Measurements from ENCODE around the gene ANGEL1. TPM values are rescaled to one million over a fixed set of nuclear protein-coding genes. Genes with fewer than 3 reads are reported as not detected.
A peak's percentile ranks its signal among the peaks of the same experiment; 100 is the strongest.

The ANGEL1 gene
- total RNA-seq, 4 donors from 2014 or later = 5.7 to 15.3 (median 11.5) TPM

GRCh38 chr14:76836029-76836630 is 23.4 kb upstream of the ANGEL1 start:
- TF ChIP-seq POLR2A (IDR thresholded peaks at IDR 0.05) = no peak
- no peak for TF ChIP-seq CTCF (IDR thresholded peaks at IDR 0.05)
- 70 to 75% methylated on average over 13 of the region's 13 CpGs for WGBS, 2 donors
- intact Hi-C loops (cut with DNase I; ENCODE audit: low total_unique reads) = no loop called here
- no peak overlapping the region for H3K4me3 ChIP-seq (ENCODE audit: low read depth, poor library complexity, severe bottlenecking)
- peak in 1 of 2 donors; percentile 84 for DNase-seq (ENCODE audit: low spot score in 2 of 2)

- no peak for TF ChIP-seq POLR2A (IDR thresholded peaks at IDR 0.05)
- TF ChIP-seq CTCF (IDR thresholded peaks at IDR 0.05) = no peak
- DNase-seq (ENCODE audit: low spot score in 2 of 2) = no peak
- intact Hi-C loops (cut with DNase I; ENCODE audit: low total_unique reads) = no loop called here
- WGBS, 2 donors = 63 to 72% methylated on average over 7 of the region's 7 CpGs
- no peak overlapping the region for H3K4me3 ChIP-seq (ENCODE audit: low read depth, poor library complexity, severe bottlenecking)
Observed at GRCh38 chr14:76834241-76834661, 21.6 kb upstream of the ANGEL1 start.

- DNase-seq (ENCODE audit: low spot score in 2 of 2) = no peak
- no peak for TF ChIP-seq POLR2A (IDR thresholded peaks at IDR 0.05)
- no peak for TF ChIP-seq CTCF (IDR thresholded peaks at IDR 0.05)
- WGBS, 2 donors = 90 to 91% methylated on average over 2 of the region's 2 CpGs
- intact Hi-C loops (cut with DNase I; ENCODE audit: low total_unique reads) = no loop called here
- H3K4me3 ChIP-seq (ENCODE audit: low read depth, poor library complexity, severe bottlenecking) = no peak overlapping the region
Observed at GRCh38 chr14:76833011-76833410, 20.3 kb upstream of the ANGEL1 start.

GRCh38 chr14:76832503-76832988 is 19.9 kb upstream of the ANGEL1 start:
- no peak overlapping the region for H3K4me3 ChIP-seq (ENCODE audit: low read depth, poor library complexity, severe bottlenecking)
- TF ChIP-seq POLR2A (IDR thresholded peaks at IDR 0.05) (no peak), CTCF (IDR thresholded peaks at IDR 0.05) (peak in 1 of 3 donors; percentile 9)
- 88 to 94% methylated on average over 1 of the region's 1 CpG for WGBS, 2 donors
- DNase-seq (ENCODE audit: low spot score in 2 of 2) = no peak
- intact Hi-C loops (cut with DNase I; ENCODE audit: low total_unique reads) = no loop called here

DNA sequence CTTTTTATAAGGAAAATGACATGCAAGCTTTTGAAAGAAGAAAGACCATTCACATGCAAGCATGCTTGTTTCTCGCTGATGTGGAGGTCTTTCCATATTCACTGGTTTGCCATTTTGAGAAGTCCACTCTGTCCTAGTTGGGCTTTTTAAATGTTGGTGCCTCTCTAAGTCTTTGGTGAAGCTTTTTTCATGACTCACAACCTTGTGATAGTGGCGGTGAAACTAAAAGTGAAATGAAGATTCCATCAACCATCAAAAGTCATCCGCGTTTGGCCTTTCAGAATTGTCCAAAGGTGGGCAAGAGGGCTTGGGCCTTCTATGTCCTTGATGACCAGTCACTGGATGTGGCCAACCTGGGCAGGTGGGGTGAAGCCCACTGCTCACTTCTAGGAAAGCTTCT is 17.9 kb upstream of the ANGEL1 start:
- DNase-seq (ENCODE audit: low spot score in 2 of 2) = no peak
- no peak overlapping the region for H3K4me3 ChIP-seq (ENCODE audit: low read depth, poor library complexity, severe bottlenecking)
- intact Hi-C loops (cut with DNase I; ENCODE audit: low total_unique reads) = no loop called here
- TF ChIP-seq POLR2A (IDR thresholded peaks at IDR 0.05) = no peak
- TF ChIP-seq CTCF (IDR thresholded peaks at IDR 0.05) = no peak
- 92 to 95% methylated on average over 4 of the region's 4 CpGs for WGBS, 2 donors

Data from lower leg skin (tissue), 4 donors.